Measurements from ENCODE around the gene VKORC1.
A peak's percentile ranks its signal among the peaks of the same experiment; 100 is the strongest.

GRCh38 chr16:31128711-31129567, 34.3 kb upstream of the VKORC1 start:
- TF ChIP-seq CTCF (IDR thresholded peaks at IDR 0.05), result no peak
- TF ChIP-seq POLR2A (IDR thresholded peaks at IDR 0.05), result peak in 1 of 2 donors; percentile 49
- TF ChIP-seq POLR2AphosphoS5 (IDR thresholded peaks at IDR 0.05), result peak in 2 of 4 donors; percentile 12 to 37
